GM18498 (cell line): Measurements from ENCODE around the gene TMEM130.
"Not testable (repeated sequence)": the region's sequence is repeated elsewhere in the genome, so short reads cannot be mapped to it uniquely, and the experiment has no call there.

Experiments used
- ATAC-seq: cut with Tn5 transposase; IDR thresholded peaks from one replicate; pipeline ENCODE4 v1.9.1; 2021; ENCODE audit warnings: mild to moderate bottlenecking, moderate library complexity; ENCODE audit not compliant: unreplicated experiment

TMEM130 gene

DNA sequence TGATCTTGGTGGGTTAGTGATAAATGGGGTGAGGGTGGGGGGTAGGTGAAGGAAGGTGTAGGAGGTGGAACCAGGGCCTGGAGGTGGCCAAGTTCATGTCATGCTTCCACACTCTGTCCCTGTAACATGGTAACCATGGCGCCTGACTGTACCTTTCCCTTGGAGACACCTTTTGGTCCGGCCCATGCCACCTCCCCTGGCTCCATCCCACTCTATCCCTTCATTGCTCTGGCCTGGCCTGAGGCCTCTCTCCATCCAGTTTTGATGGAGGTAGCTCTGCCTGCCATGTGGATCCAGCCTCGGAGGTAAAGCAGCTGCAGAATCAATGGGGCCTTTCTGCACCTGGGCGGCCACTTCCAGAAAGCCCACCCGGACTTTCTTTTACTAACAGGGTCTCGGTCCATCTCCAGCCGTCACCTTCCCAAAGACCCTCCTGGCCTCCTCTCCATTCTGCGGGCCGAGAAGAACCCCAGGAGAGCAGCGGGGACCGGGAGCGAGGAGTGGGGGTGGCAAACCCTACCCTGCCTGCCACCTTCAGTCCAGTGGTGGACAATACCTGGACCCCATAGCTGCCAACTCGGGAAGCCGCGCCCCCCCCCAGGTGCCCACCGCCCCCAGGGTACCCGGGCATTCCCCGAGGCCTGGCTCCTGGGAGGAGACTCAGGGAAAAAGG, 8.0 kb upstream of the TMEM130 start:
- no peak for ATAC-seq

DNA sequence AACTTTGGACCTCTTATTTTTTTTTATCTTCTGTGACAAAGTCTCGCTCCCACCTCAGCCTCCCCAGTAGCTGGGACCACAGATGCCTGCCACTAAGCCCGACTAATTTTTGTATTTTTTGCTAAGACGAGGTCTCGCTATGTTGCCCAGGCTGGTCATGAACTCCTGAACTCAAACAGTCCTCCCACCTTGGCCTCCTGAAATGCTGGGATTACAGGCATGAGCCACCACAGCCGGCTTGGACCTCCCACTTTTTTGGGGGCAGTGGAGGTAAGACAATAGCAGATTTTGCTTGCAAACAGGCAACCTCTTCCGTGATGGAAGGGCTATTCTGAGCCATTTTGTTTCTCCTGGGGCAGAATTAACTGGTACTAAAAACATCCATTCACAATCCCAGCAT, 7.3 kb upstream of the TMEM130 start:
- no peak for ATAC-seq

DNA sequence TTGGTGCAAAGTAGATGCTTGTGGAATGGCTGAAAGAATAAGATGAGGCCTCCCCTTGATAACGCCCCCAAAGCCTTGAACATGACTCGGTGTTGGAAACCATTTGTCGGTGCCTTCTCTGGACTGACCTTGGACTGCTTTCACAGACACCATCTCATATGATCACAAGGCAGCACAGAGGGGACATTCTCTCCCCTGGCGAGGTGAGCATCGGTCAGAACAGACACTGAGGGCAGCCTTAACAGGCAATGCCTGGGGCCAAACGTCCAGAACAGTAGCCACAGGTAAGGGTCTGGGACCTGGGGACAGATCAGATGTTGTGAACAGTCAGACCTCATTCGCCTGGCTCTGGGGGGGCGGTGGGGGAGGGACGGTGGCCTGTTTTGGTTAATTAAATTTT, 5.7 kb upstream of the TMEM130 start:
- no peak for ATAC-seq

DNA sequence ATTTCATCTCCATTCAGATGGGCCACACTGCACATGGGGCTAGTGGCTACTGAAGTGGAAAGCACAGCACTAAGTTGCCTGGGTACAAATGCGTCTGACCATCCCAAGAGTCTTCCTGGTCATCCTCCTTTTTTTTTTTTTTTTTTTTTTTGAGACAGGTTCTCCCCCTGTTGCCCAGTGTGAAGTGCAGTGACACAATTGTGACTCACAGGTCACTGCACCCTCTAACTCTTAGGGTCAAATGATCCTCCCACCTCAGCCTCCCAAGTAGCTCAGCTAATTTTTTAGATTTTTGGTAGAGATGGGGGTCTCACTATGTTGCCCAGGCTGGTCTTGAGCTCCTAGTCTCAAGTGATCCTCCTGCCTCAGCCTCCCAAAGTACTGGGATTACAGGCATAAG, 5.1 kb upstream of the TMEM130 start:
- no peak for ATAC-seq

DNA sequence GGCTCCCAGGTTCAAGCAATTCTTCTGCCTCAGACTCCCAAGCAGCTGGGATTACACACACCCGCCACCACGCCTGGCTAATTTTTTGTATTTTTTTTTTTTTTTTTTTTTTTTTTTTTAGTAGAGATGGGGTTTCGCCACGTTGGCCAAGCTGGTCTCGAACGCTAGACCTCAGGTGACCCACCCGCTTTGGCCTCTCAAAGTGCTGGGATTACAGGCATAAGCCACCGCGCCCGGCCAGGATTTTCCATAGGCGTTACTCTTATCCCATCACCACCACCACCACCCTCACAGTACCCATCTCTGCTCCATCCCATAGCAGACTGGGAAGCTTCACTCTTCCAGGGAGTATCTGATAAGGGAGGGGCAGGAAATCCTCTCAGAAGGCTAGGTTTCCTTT, 3.8 kb upstream of the TMEM130 start:
- ATAC-seq: not testable (repeated sequence)

DNA sequence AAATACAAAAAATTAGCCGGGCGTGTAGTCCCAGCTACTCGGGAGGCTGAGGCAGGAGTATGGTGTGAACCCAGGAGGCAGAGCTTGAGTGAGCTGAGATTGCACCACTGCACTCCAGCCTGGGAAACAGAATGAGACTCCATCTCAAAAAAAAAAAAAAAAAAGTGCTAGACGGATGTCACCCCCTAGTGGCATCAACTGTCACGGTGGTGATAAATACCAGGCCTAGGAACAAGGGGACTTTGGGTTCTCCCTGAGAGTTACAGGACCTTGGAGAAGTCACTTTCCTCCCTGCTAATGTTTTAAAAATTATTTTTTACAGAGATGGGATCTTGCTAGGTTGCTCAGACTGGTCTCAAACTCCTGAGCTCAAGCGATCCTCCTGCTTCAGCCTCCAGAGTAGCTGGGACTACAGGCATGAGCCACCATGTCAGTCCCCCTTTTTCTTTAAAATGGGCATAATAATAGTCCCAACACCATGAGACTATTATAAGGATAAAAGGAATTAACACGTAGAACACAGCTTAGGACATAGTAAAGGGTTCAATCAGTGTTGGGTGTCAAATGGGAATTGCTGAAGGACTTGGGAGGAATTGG, 2.6 kb upstream of the TMEM130 start:
- ATAC-seq: no peak

DNA sequence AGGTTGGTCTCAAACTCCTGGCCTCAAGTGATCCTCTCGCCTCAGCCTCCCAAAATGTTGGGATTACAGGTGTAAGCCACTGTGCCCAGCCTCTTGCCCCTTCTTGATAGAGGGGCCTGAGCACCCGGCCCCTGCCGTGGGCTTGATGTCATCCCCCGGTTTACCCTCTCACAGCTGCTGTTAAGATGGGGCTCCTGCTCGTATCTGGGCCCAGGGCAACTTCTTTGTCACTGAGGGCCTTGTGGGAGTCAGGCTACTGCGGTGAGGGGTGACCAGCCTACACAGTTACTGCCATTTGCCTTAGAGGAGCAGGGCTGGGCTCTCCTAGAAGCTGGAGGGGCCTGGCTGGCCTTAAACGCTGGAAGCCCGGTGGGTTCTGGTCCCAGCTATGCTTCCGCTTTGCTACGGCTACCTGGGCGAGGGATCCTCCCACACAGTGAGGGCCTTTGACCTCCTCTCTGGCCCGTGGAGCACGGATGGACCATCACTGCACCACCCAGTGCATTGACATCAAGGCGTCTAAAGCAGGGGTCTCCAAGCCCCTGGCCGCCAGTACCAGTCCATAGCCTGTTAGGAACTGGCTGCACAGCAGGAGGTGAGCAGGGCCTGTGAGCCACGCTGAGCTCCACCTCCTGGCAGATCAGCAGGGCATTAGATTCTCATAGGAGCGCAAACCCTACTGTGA, 1.1 kb upstream of the TMEM130 start:
- no peak for ATAC-seq

DNA sequence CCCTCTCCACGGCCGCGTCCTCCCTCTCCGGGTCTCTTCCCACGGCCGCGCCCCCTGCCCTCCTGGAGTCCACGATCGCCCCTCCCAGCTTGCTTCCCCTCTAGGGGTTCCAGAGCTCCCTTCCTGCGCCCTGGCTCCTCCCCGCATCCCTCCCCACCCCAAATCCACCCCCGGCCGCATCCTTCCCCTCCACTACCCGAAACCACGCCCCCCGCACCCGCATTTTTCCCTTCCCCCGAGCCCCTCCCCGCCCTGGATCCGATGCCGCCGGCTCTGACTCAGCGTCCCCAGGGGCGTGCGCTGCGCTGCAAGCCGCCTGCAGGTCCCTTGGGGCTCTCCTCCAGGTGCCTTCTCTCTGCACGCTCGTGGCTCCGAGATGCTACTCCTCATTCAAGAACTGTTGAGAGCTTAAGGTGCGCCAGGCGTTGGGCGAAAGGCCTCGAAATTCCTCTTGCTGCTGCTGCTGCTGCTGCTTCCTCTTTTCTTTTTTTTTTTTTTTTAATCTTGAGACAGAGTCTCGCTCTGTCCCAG, 372 bp upstream of the TMEM130 start:
- ATAC-seq: peak; percentile 58

DNA sequence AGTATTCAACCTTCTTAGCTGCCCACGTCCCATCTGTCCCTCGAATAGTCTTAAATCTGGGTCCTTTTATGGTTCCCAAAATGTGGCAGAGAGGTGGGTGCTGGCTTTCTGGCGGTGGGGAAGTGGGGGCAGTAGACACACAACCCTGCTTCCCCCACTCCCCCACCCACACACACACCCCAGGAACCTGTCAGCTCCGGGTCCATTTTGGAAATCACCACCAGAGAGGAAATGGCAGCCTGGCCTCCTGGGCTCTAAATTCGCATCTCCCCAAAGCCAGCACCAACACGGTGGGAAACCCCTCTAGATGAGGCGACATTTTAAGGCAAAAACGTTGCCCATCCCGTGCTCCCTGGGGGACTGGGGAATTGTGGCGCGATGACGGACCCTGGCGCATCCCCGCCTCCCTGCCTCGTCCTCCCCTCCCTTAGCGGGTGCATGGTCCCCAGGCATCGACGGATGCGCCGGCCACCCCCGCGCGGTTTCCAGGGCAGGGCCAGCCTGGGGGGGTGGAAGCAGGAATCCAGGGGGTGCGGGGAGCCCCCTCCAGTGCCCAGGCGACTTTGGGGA, 702 bp downstream of the TMEM130 start:
- ATAC-seq: no peak

DNA sequence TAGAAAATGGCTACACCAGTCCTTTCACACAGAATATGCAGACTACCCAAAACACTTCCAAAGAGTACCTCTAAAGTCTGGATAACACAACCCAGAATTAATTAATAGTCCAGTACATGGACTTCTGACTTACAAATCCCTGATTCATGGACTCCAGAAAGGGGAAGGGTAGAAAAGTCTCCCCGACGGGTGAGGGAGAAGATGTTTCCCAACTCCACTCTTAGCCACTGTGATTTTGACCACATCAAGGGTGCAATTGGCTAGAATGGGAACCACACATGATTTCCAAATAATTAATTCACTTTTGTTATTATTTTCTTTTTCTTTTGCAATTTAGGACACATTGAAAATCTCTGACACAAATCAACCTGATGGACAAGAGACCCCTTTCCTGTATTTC, 1.4 kb downstream of the TMEM130 start:
- ATAC-seq: no peak

DNA sequence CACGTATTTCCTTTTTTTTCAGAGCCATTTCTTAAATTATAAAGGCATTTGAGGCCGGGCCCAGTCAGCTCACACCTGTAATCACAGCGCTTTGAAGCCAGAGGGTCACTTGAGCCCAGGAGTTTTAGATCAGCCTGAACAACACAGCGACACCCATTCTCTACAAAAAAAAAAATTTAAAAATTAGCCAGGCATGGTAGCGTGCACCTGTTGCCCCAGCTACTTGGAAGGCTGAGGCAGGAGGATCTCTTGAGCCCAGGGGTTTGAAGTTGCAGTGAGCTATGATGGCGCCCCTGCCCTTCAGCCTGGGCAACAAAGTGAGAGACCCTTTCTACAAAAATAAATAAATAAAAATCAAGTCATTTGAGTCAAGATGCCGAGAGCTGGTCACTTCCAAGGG, 3.0 kb downstream of the TMEM130 start:
- no peak for ATAC-seq

DNA sequence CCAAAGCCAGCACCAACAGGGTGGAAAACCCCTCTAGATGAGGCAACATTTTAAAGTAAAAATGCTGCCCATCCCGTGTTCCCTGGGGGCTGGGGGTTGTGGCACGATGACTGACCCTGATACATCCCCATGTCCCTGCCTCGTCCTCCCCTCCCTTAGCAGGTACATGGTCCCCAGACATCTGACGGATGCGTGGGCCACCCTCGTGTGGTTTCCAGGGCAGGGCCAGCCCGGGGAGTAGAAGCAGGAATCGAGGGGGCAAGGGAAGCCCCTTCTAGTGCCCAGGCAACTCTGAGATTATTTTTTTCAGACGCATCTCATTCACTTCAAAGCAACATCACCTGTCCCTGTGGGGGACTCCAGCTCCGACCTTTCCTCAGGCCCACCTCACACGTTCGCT, 3.5 kb downstream of the TMEM130 start:
- no peak for ATAC-seq

DNA sequence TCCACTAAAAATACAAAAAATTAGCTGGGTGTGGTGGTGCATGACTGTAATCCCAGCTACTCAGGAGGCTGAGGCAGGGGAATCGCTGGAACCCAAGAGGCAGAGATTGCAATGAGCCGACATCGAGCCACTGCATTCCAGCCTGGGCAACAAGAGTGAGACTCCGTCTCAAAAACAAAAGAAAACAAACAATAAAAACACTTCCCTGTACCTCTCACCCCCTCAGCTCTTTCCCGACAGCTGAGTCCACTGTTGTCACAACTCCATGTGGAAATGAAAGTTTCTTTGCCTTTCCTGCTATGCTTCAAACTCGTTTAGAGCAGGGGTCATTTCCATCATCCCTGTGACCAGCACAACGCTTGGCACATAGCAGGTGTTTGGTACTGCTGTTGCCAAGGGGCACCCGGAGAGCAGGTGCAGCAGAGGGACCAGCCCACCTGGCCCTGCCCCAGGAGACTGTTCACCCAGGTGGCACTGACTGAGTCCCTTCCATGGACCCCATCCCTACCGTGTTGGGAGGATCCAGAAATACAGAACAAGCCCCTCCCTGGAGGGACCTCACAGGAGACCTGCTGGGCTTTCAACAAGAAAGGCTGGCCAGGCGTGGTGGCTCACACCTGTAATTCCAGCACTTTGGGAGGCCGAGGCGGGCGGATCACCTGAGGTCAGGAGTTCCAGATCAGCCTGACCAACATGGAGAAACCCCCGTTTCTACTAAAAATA, 4.9 kb downstream of the TMEM130 start:
- ATAC-seq: no peak

DNA sequence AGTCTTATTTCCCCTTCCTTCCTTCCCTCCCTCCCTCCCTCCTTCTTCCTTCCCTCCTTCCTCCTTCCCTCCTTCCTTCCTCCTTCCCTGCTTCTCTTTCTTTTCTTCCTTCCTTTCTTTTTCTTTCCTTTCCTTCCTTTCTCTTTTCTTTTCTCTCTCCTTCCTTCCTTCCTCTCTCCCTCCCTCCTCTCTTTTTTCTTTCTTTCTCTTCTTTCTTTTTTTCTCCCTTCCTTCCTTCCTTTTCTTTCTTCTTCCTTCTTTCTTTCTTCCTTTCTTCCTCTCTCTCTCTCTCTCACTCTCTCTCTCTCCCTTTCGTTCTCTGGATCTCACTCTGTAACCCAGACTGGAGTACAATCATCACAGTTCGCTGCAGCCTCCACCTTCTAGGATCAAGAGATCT, 6.2 kb downstream of the TMEM130 start:
- no peak for ATAC-seq

DNA sequence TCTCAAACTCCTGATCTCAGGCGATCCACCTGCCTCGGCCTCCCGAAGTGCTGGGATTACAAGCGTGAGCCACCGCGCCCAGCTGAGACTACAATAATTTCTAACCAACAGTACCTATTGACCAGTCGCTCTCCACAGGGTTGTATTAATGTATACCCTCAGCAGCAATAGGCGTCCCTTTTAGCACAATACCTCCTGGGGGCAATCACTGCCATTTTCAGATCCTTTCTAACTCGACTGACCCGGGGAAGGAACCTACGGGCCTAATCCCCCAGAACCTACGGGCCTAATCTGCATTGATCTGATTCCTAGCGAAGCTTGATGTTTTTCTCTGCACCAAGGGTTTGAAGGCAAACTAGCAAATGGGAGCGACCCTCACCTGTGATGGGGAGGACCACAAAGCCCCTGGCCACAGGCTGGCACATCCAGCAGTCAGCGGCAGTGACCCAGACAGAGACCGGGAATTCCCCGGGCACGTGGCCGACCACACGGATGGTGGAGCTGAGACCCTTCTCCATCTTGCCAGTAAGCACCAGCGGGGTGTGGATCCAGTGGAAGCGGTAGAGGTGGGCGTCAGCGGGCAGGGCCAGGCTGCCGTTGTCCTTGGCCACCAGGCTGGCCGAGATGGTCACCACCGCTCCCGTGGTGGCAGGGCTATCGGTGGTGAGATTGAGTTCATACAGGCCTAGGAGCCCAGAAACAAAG, 6.9 kb downstream of the TMEM130 start:
- ATAC-seq: no peak

DNA sequence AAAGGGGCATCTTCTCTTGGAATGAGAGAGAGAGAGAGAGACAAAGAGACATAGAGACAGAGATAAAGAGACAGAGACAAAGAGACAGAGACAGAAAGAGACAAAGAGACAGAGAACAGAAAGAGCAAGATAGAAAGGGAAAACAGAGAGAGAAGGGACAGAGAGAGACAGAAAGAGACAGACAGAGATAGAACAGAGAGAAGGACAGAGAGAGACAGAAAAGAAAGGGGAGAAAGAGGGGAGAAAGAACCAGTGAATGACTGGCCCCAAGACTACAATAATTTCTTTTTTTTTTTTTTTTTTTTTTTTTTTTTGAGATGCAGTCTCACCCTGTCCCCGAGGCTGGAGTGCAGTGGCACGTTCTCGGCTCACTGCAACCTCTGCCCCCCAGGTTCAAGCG, 7.6 kb downstream of the TMEM130 start:
- no peak for ATAC-seq

DNA sequence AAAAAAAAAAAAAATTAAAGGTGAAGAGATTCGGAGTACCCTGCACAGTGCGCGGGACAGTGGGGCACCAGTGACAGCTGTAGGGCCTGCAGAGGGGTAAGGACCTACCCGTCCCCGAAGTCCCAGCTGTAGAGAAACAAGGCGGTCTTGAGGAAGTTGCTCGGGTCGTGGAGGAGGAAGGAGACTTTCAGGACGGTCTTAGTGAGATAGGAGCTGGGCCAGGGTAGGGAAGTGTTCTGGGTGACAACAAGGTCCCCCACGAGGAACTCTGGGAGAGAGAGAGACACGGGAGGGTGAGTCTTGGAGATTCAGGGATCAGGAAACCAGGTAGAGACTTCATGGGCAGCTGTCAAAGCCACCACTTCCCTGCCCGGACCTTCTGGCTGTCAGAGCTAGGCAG, 9.7 kb downstream of the TMEM130 start:
- no peak for ATAC-seq

DNA sequence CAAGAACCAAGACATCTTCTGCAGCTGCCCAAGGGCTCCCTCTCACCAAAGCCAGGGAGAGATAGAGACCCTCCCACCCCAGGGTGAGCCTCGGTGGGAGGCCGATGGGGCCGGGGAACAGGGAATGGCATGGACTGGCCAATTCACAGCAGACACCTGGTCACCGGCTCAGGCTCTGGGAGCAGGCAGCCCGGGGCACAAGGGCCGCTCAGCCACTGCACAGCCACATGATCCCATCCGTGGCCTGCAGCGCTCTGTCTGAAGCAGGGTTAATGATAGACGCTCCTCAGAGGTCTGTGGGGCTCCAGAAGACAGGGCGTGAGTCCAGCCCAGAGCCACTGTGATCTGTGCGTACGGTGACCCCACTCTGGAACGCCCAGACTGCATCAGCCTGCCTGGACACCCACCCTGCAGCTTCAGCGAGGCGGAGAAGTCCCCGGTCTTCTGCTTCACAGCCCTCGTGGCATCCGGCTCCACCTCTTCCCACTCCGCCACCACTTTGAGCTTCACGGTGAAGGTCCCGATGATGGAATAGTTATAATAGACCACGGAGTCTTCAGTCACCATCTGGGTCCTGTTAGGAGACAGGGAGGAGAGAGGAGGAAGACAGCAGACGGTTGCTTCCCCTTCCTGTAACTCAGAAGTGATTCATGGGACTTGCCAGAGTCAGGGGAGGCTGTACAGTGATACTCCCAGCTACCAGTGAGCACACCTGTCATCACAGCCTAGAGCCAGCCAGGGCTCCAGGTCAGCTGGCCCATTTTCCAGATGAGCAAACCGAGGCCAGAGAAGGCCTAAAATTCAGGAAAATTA, 14.0 kb downstream of the TMEM130 start:
- no peak for ATAC-seq

DNA sequence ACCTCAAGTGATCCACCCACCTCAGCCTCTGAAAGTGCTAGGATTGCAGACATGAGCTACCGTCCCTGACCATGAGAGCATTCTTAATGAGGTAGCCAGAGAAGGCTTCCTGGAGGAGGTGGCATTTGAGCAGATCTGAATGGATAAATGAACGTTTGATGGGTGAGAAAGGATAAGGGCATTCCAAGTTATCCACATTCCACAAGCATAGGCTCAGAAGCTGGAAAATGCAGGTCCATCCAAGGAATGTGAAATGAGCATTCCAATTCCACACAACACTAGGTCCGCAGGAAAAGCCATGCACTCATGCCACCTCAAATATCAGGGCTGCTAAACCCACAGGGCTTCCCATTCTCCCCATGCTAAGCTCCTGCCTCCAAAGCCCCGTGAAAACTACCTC, 17.0 kb downstream of the TMEM130 start:
- ATAC-seq: no peak

DNA sequence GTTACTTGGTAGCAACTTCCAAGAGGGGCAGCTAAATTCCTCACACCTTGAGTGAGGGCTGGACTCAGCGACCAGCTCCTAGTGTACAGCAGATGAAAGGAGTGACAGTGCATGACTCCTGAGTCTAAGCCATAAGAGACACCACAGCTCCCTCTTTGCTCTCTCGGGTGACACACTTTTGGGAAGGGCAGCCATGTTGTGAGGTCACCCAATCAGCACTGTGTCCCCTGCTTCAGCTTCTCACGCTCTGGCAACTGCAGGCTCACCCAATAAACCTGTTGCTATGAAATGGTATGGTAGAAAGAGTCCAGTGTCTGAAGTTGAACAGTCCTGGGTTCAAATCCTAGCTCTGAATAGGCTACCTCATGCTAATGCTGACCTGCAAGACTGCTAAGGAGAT, 20.9 kb downstream of the TMEM130 start:
- no peak for ATAC-seq
